HEK293T (cell line): Measurements from ENCODE around the gene GPR39.

Source experiments
- CTCF ChIA-PET: fragments of 350-600 bp; formaldehyde crosslinking; extraction: SDS; loops from one replicate; lab custom pipeline; 2021; ENCODE audit warnings: antibody characterized with exemption, inconsistent platforms; lab: Yijun Ruan, JAX
- POLR2A ChIA-PET: fragments of 350-600 bp; formaldehyde crosslinking; extraction: SDS; loops from one replicate; lab custom pipeline; 2020; ENCODE audit warnings: antibody characterized with exemption, inconsistent platforms; lab: Yijun Ruan, JAX
- DNase-seq: peaks from one replicate; pipeline ENCODE4 v3.0.0; 2012; ENCODE audit warnings: mixed read lengths; ENCODE audit errors: extremely low spot score
- ARNT ChIP-seq: fragments of 450-650 bp; IDR thresholded peaks from 2 replicates; pipeline ENCODE4 v1.6.1; 2017; ENCODE audit warnings: mild to moderate bottlenecking
- BHLHE40 ChIP-seq: fragments of 450-650 bp; IDR thresholded peaks from 2 replicates; pipeline ENCODE4 v1.6.1; 2016; ENCODE audit warnings: mild to moderate bottlenecking, moderate library complexity, borderline replicate concordance
- CTBP1 ChIP-seq: fragments of 450-650 bp; IDR thresholded peaks from 2 replicates; pipeline ENCODE4 v1.6.1; 2016; ENCODE audit warnings: borderline replicate concordance
- ELF4 ChIP-seq: fragments of 450-650 bp; IDR thresholded peaks from 2 replicates; pipeline ENCODE4 v1.6.1; 2017; ENCODE audit warnings: antibody characterized with exemption
- FOXA1 ChIP-seq: fragments of 450-650 bp; IDR thresholded peaks from 2 replicates; pipeline ENCODE4 v1.6.1; 2016; ENCODE audit warnings: mild to moderate bottlenecking
- FOXK2 ChIP-seq: fragments of 450-650 bp; IDR thresholded peaks from 2 replicates; pipeline ENCODE4 v1.6.1; 2016; ENCODE audit warnings: mild to moderate bottlenecking
- FOXM1 ChIP-seq: fragments of 450-650 bp; IDR thresholded peaks from 2 replicates; pipeline ENCODE4 v1.6.1; 2017; ENCODE audit warnings: mild to moderate bottlenecking, borderline replicate concordance
- HDGF ChIP-seq: fragments of 450-650 bp; IDR thresholded peaks from 2 replicates; pipeline ENCODE4 v1.6.1; 2017; ENCODE audit warnings: antibody characterized with exemption, borderline replicate concordance
- L3MBTL2 ChIP-seq: fragments of 450-650 bp; conservative IDR thresholded peaks from 2 replicates; pipeline ENCODE4 v1.6.1; 2016; ENCODE audit warnings: mild to moderate bottlenecking
- LEF1 ChIP-seq: fragments of 450-650 bp; IDR thresholded peaks from 2 replicates; pipeline ENCODE4 v1.6.1; 2017; ENCODE audit warnings: mild to moderate bottlenecking, borderline replicate concordance
- NFRKB ChIP-seq: fragments of 450-650 bp; IDR thresholded peaks from 2 replicates; pipeline ENCODE4 v1.6.1; 2016; ENCODE audit warnings: mild to moderate bottlenecking, moderate library complexity
- PKNOX1 ChIP-seq: fragments of 450-650 bp; IDR thresholded peaks from 2 replicates; pipeline ENCODE4 v1.6.1; 2016
- SP1 ChIP-seq: fragments of 450-650 bp; IDR thresholded peaks from 2 replicates; pipeline ENCODE4 v1.6.1; 2017
- SUZ12 ChIP-seq: fragments of 450-650 bp; IDR thresholded peaks from 2 replicates; pipeline ENCODE4 v1.6.1; 2016; ENCODE audit warnings: mild to moderate bottlenecking
- TARDBP ChIP-seq: fragments of 450-650 bp; IDR thresholded peaks from 2 replicates; pipeline ENCODE4 v1.6.1; 2016
- ZNF384 ChIP-seq: fragments of 450-650 bp; IDR thresholded peaks from 2 replicates; pipeline ENCODE4 v1.6.1; 2016

Gene GPR39

GRCh38 chr2:132496555-132496954, 80.0 kb downstream of the GPR39 start:
- no peak for DNase-seq
- no peak for TF ChIP-seq SP1
- TF ChIP-seq CTBP1, result no peak
- no peak for TF ChIP-seq ELF4
- no peak for TF ChIP-seq HDGF
- ChIA-PET CTCF (no interaction called here), POLR2A (no interaction called here)

GRCh38 chr2:132497591-132497990, 81.0 kb downstream of the GPR39 start:
- ChIA-PET CTCF (no interaction called here), POLR2A (no interaction called here)
- no peak for DNase-seq
- no peak for TF ChIP-seq SUZ12
- no peak for TF ChIP-seq ARNT

GRCh38 chr2:132503701-132504100, 87.1 kb downstream of the GPR39 start:
- no peak for DNase-seq
- TF ChIP-seq BHLHE40 (no peak), FOXA1 (no peak), L3MBTL2 (no peak), NFRKB (no peak)
- ChIA-PET POLR2A (no interaction called here), CTCF (no interaction called here)

- ChIA-PET POLR2A (no interaction called here), CTCF (no interaction called here)
- TF ChIP-seq L3MBTL2 (no peak), BHLHE40 (no peak), LEF1 (no peak), CTBP1 (no peak)
- DNase-seq, result no peak
These were observed 98.4 kb downstream of the GPR39 start for GRCh38 chr2:132515010-132515409.

GRCh38 chr2:132517386-132517785, 100.8 kb downstream of the GPR39 start:
- POLR2A ChIA-PET, result no interaction called here
- TF ChIP-seq CTBP1, result no peak
- TF ChIP-seq ELF4, result no peak
- TF ChIP-seq BHLHE40, result no peak
- TF ChIP-seq LEF1, result no peak
- TF ChIP-seq ZNF384, result no peak
- no peak for TF ChIP-seq TARDBP
- no peak for TF ChIP-seq PKNOX1
- TF ChIP-seq FOXK2, result no peak
- TF ChIP-seq NFRKB, result no peak
- TF ChIP-seq SUZ12, result no peak
- TF ChIP-seq FOXA1, result no peak
- no peak for TF ChIP-seq ARNT
- no peak for TF ChIP-seq L3MBTL2
- TF ChIP-seq HDGF, result no peak
- no peak for TF ChIP-seq FOXM1
- no peak for TF ChIP-seq SP1
- no peak for DNase-seq
- CTCF ChIA-PET, result interaction anchor here (0.6 kb wide), 1 partner anchor 258 kb away, joined by 3 read pairs; no protein-coding TSS in a partner anchor

GRCh38 chr2:132518302-132518701, 101.7 kb downstream of the GPR39 start:
- ChIA-PET CTCF (no interaction called here), POLR2A (no interaction called here)
- no peak for DNase-seq
- TF ChIP-seq FOXA1 (no peak), L3MBTL2 (no peak)

GRCh38 chr2:132519566-132519965, 103.0 kb downstream of the GPR39 start:
- POLR2A ChIA-PET, result no interaction called here
- DNase-seq, result no peak
- TF ChIP-seq L3MBTL2 (no peak), ZNF384 (no peak), FOXA1 (no peak), ELF4 (no peak), TARDBP (no peak), SUZ12 (no peak), FOXM1 (no peak), HDGF (no peak), PKNOX1 (no peak), NFRKB (no peak), ARNT (no peak), SP1 (no peak), BHLHE40 (no peak), LEF1 (no peak), CTBP1 (no peak), FOXK2 (no peak)
- CTCF ChIA-PET, result no interaction called here

GRCh38 chr2:132521341-132521740, 104.7 kb downstream of the GPR39 start:
- DNase-seq, result no peak
- no peak for TF ChIP-seq PKNOX1
- TF ChIP-seq BHLHE40, result no peak
- TF ChIP-seq LEF1, result no peak
- TF ChIP-seq TARDBP, result no peak
- no peak for TF ChIP-seq FOXM1
- TF ChIP-seq CTBP1, result no peak
- TF ChIP-seq ZNF384, result no peak
- TF ChIP-seq HDGF, result no peak
- no peak for TF ChIP-seq SUZ12
- no peak for TF ChIP-seq ELF4
- no peak for TF ChIP-seq FOXK2
- TF ChIP-seq ARNT, result no peak
- ChIA-PET CTCF (interaction anchor here (0.6 kb wide), 1 partner anchor 55 kb away, joined by 3 read pairs; no protein-coding TSS in a partner anchor), POLR2A (no interaction called here)
